COLO829 (cell line): Measurements from ENCODE around the gene LRRC41.
"Not testable (repeated sequence)": the region's sequence is repeated elsewhere in the genome, so short reads cannot be mapped to it uniquely, and the experiment has no call there.

Source experiments
- DNase-seq: peaks from one replicate; pipeline ENCODE4 v3.0.0; 2012; ENCODE audit warnings: low spot score

Gene LRRC41

DNA sequence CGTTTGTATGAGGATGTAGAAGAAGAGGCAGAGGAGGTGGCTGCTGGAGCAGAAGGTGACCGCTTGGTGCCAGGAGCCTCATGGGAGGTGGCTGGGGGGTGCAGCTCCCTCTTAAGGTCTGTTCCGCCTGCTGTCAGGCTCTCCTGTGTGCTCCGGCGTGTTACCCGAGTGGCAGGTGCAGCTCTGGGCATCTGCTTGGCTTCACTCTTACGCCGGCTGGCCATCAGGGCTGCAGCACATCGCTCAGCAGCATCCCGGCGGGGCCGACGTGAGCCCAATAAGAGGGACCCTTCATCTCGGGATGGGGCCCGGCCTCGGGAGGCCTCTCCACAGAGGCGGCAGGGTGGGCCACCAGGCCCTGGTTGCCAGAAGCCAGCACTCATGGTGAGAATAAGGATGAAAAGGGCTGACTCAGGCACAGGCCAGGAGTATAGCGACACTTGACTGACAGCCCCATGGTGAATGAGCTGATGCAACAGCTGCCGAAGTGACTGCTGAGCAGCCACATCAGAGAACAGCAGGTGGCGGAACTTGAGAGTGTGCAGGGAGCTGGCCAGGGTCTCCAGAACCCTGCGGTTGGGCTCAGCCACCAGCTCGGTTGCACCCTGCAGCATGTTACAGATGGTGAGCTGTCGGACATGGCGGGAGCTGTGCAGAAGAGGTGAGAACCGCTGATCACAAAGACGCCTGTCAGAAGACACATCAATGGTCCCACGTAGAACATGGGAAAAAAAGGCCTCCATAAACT is 17.5 kb downstream of the LRRC41 start:
- DNase-seq = no peak

DNA sequence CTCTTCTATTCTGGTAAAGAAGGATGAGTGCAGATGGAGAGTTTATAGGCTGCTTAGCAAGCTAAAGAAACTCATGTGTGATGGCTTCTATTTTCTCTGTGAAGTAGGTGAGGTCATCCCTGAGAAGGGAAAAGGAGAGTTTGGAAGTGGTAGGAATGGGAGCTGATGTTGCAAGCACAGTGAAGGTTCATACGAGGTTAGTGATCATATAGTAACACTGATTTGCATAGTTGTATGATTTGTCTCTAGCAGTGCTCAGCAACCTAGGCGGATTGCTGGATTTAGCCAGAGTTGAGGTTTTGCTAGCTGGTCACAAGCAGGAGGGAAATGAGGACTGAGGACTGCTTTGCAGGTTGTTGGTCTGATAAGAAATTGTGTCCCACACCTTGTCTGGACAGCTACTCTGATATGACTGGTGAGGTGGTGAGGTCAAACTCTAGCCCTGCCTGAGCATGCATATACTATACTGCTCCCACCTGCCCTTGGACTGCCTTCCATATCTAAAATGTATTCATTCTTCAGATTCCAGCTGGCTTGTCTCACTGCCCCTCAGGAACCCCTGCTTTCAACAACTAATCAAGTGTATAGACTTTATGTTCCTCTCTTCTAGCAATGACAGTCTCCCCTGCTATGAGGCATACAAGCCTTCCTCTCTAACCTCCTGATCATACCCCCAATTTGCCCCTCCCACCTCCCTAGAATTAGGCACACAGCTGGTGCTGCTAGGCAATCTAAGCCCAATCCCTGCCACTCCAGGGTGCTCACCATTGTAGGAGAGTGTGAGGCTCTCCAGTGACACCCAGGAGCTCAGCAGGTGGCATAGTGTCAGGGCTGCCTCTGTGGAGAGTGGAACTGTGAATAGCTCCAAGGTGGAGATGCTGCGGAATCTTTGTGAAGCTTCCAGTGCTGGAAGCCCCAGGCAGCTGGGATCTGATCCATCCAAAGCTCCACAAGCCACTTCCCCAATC is 18.5 kb downstream of the LRRC41 start:
- DNase-seq = no peak

GRCh38 chr1:46284058-46284457 is 19.4 kb downstream of the LRRC41 start:
- no peak for DNase-seq

DNA sequence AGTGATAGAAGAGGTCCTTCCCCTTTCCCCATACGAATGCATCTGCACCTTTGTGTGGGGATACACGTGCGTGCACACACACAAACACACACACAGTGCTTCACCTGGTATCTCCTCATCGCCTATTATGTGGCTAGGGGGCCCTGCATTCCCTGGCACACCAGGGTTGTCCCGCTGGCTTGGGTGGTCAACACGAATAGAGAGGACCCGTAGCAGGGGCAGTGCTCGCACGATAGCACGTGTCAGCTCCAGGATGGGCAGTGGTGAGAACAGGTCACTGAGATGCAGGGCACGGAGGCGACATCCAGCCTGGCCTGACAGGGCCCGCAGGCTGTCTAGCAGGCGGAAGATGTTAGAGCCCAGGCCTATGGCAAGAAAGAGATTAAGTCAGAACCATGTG is 22.4 kb downstream of the LRRC41 start:
- no peak for DNase-seq

GRCh38 chr1:46280092-46280491 is 23.3 kb downstream of the LRRC41 start:
- DNase-seq = no peak

- no peak for DNase-seq
Observed at GRCh38 chr1:46278807-46279206, 24.6 kb downstream of the LRRC41 start.

- no peak for DNase-seq
Observed at GRCh38 chr1:46277658-46278373, 25.6 kb downstream of the LRRC41 start.

DNA sequence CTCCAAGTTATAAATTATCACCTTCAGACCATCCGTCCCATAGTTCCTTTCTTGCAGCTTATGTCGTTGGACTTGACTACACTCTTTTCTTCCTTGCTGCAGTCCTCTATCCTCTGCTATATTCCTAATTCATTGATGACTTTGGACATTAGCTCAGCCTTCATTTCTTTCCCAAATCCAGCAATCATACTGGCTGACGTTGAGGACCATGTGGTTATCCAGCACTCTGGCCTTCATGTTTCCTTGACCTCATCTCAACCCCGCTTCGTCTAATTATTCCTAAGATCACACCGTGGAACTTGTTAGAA is 28.4 kb downstream of the LRRC41 start:
- no peak for DNase-seq

DNA sequence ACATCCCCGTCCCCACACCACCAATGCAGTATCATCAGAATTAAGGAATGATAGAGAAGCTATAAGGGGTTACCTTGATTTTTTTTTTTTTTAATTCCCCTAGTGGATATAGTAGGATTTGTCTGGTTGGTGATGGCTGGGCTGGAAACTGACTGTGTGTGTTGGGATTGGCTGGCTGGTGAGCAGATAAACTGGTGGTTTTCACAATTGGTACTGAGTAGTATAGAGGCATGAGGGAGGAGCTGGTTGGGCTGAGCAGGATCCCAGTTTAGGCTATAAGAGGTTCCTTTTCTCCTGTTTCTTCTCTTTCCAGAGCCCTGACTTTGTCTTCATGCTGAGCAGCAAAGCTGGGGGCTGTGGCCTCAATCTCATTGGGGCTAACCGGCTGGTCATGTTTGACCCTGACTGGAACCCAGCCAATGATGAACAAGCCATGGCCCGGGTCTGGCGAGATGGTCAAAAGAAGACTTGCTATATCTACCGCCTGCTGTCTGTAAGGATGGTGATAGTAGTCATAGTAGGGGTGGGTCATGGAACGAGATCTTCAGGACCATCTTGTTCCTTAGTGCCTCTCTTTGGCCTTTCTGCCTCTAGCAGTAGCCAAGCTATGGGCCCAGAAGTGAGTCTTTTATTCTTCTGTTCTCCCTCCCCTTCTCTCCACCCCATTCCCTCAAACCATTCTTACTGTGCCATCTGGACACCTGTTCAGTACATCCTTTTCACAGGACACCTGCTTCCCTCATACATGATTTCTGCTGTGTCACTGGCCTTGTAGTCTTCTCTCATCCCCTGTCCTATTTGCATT is 29.0 kb downstream of the LRRC41 start:
- no peak for DNase-seq

GRCh38 chr1:46268578-46268977 is 34.8 kb downstream of the LRRC41 start:
- no peak for DNase-seq

DNA sequence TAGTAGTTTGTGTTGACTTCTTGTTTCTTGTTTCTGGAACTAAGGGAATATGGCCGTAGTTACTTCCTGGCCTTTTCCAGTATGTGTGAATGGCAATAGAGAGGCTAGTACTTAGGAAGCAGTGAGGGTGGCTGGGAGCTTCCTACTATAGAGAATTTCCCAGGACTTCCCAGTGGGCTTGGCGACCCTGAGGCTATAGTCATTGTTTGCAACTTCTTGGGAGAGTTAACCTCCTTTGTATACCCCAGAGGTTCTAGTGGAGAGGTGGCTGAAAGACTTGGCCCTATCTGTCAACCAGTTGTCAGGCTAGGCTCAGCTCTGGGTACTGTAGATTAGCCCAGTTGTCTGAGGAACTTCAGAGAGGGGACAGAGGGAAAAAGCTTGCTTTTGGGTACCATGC is 40.3 kb downstream of the LRRC41 start:
- DNase-seq = no peak

DNA sequence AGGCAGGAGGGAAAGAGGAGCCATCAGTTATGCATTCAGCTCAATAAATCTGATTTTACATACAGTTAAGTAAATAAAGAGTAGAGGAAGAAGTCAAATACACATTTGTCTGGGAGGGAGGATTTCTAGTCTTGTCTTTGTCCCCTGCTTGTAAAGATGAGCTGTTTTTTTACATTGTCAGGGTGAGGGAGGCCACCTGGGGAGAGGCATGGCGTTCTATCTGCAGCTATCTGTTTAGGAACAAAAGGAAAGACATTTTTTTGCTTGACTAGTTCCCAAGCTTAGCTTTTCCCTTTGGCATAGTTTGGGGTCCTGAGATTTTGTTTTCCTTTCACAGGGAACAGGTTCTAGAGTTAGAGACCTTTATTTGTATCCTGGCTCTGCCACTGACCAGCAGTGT is 40.9 kb downstream of the LRRC41 start:
- DNase-seq = no peak

DNA sequence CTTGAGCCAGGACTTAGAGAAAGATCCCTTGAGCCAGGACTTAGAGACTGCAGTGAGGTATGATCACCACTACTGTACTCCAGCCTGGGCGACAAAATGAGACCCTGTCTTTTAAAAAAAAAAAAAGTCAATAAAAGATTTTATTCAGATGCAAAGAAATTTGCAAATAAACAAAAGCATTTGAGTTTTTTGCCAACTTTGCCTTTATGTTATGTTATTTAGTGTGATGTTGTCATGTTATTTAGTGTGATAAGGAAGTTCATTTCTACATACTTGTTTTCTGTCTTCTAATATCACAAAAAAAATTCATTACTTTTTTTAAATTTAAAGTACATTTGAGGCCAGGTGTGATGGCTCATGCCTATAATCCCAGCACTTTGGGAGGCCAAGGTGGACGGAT is 46.9 kb downstream of the LRRC41 start:
- DNase-seq = no peak

- no peak for DNase-seq
Observed at GRCh38 chr1:46254668-46255067, 48.7 kb downstream of the LRRC41 start.

- peak; percentile 25 for DNase-seq
Observed at GRCh38 chr1:46248122-46248920, 55.1 kb downstream of the LRRC41 start.

- DNase-seq = peak; percentile 100
Observed at GRCh38 chr1:46247436-46248121, 55.8 kb downstream of the LRRC41 start, which contains the start of gene RAD54L. RAD54L (plus strand) TSS chr1:46247763; CDS start chr1:46248406, 643 bp downstream.

DNA sequence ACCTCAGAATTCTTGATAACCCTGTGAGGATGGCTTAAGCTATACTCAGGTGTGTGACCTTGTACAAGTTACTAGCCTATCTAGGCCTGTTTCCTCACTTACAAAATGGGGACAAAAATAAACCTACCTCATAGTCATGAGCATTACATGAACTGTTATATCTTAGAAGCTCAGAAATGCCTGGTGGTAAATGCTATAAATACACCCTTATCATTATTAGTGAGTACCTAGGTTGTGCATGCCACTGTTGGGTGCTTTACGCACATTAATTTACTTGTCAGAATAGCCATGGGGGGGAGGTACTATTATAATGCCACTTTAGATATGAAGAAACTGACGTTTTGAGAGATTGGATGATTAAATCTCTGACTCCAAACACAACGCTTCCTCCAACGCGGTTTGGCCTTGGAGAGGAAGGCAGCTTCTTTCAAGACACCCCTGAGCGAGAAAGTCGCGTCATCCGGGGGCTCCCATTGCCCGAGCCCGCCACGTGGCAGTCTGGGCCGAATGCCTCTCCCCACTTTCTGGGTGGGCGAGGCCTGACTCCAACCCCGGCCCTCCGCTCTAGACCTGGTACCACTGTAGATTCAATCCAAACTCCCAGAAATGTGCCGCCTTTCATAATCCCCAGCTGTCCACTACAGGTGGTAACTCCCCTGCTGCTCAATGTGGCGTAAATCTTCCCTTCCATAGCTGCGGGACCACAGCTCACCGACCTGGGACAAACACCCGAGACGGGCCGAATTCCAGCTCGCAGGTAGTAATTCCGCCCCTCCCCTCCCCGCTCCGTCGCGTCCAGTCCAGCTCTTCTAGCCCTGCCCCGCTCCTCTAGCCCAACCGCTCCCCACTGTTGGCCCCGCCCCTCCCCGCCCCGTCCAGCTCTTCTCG is 56.6 kb downstream of the LRRC41 start:
- DNase-seq = peak; percentile 17

GRCh38 chr1:46246136-46246535 is 57.3 kb downstream of the LRRC41 start:
- not testable (repeated sequence) for DNase-seq

GRCh38 chr1:46244656-46245371 is 58.6 kb downstream of the LRRC41 start:
- peak; percentile 40 for DNase-seq
